ENCODE measurements around the gene SALL1. TPM values are rescaled to one million over a fixed set of nuclear protein-coding genes. Genes with fewer than 3 reads are reported as not detected.

Gene SALL1
- total RNA-seq, 1 donor from 2014 or later, result 17.4 TPM

DNA sequence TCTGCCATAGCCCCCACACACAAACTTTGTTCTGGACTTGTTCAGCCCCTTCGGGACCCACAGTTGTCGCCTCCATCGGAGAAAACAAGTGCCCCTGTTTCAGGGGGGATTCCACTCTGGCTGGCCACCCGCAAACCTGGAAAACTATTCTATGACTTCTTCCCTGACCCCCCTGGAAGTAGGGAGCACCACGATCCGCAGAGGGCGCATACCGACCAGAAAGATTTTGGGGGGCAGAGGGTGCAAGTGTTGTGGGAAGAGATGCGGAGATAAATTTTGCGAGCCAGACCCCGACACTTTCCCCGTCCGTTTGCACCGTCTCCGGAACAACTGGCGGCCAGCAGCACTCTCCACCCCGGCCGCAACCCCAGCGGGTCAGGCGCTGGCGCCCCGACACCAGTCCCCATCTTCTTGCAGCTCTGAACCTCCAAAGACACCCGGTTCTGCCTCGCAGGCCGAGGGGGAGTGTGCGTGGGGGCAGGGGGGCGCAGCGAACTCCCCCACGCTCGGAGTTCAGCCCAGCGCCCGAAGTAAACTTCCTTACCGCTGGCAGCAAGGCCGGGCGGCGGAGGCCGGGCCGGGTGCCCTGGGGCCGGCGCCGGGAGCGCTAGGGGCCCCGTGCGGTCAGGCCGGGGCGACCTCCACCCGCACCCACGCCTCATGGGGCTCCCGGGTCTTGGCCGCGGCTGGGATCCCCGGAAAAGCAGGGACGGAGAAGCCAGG, 744 bp downstream of the SALL1 start:
- H3K4me3 ChIP-seq (ENCODE audit: low read depth, low read length), result peak overlapping the region; percentile 94
- DNase-seq (ENCODE audit: low read depth), result no peak
- TF ChIP-seq, protein P1, sequence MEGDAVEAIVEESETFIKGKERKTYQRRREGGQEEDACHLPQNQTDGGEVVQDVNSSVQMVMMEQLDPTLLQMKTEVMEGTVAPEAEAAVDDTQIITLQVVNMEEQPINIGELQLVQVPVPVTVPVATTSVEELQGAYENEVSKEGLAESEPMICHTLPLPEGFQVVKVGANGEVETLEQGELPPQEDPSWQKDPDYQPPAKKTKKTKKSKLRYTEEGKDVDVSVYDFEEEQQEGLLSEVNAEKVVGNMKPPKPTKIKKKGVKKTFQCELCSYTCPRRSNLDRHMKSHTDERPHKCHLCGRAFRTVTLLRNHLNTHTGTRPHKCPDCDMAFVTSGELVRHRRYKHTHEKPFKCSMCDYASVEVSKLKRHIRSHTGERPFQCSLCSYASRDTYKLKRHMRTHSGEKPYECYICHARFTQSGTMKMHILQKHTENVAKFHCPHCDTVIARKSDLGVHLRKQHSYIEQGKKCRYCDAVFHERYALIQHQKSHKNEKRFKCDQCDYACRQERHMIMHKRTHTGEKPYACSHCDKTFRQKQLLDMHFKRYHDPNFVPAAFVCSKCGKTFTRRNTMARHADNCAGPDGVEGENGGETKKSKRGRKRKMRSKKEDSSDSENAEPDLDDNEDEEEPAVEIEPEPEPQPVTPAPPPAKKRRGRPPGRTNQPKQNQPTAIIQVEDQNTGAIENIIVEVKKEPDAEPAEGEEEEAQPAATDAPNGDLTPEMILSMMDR (conservative IDR thresholded peaks at IDR 0.05; ENCODE audit: low read depth, low read length), result no peak

DNA sequence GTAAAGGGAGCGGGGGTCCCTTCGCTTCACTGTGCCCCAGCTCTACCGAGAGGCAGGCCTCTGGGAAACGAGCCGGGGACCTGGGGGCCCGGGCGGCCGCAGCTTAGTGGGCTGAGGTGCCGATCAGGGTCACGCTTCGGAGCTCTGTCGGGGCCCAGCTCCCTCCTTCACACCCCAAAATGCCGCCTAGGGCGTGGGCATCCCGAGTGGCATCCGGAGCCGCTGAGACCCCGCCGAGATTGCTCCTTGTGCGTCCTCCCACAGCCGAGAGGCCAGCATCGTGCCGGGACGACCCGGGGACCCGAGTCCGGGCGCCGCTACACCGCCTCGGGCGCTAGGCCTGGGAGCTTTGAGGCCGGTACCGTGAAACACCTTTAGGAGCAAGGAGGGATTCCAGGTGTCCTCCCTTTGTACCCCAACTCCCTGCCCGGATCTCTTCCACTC, 1.3 kb downstream of the SALL1 start:
- peak overlapping the region; percentile 94 for H3K4me3 ChIP-seq (ENCODE audit: low read depth, low read length)
- TF ChIP-seq, protein P1 (conservative IDR thresholded peaks at IDR 0.05; ENCODE audit: low read depth, low read length), result no peak
- no peak for DNase-seq (ENCODE audit: low read depth)

DNA sequence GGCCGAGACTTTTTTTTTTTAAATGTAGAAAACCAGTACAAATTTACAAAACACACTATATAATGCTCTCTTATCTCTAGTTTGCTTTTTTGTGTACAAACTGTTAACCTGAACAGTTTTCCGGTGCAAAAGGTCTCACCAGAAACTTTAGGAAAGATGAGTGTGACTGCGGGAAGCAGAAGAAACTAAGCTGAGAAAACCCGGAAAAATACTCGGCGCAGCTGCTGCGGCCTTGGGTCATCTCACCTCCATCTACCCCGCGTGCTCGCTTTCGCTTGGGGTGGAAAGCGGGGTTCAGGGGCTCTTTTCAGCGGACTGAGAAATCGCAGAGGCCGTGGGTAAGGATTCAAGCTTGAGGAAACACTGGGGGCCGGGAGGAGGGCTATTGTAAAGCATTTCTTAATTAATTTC, 1.8 kb downstream of the SALL1 start:
- H3K4me3 ChIP-seq (ENCODE audit: low read depth, low read length), result peak overlapping the region; percentile 94
- TF ChIP-seq, protein P1 (conservative IDR thresholded peaks at IDR 0.05; ENCODE audit: low read depth, low read length), result no peak
- DNase-seq (ENCODE audit: low read depth), result no peak

DNA sequence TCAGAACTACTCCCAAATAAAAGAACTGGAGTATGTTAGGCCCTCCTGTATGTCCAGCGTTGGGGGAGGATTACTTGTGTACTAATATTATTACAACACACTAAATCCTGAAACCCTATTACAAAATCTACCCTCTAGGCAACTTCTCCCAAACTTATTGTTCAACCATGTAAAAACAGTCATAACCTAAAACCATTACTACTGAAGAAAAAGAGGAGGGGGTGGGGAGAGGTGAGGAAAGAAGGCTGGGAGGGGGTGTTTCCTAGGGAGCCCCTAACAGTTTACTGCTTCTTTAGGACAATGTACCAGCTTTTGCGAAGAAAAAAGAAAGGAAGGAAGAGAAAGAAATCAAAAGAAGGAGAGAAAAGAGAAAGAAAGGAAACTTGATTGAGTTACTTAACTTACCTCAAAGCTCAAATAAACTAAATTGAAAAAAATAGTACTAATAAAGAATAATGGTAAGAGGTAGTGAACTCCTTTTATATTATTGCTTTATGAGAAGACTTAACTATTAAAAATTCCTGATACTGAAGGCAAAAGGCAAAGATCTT, 2.3 kb downstream of the SALL1 start:
- DNase-seq (ENCODE audit: low read depth), result no peak
- TF ChIP-seq, protein P1 (conservative IDR thresholded peaks at IDR 0.05; ENCODE audit: low read depth, low read length), result no peak
- H3K4me3 ChIP-seq (ENCODE audit: low read depth, low read length), result peak overlapping the region; percentile 94

DNA sequence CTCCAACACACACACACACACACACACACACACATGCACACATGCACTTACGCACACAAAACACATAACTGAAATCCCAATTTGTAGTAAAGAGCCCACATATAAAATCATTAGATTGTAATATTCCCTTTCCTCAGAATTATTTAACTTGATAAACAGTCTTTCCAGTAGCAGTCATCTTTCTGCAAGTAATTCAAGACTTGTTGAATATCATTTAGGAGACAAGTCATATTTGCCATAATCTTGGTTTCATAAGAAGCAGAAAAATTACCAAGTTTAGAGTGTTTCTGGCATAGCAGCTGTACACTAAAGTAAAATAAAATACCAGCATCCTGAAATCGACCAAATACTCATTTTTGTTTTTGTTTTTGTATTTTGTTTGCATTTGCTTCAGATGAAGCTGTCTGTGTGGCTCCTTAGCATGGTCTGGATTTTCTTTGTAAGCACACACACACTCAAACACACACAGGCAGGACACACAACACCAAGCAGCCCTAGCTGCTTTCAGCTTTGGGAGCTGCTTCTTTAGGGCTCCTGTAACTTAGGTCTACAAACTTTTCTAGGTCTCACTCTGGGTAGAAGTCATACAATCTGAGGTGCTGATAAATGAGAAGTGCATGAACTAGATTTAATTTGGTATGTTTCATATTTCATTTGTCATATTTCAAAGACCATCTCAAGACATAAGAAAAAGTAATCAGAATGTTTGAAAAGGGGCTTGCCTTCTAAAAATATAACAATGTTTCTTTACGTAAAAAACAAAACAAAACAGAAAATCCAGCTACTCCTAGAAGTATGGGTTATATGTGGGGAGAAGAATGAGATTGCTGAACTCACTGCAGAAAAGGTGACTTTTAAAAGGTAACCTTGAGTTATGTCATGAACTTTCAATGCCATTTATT, 3.0 kb downstream of the SALL1 start:
- H3K4me3 ChIP-seq (ENCODE audit: low read depth, low read length), result peak overlapping the region; percentile 94
- TF ChIP-seq, protein P1 (conservative IDR thresholded peaks at IDR 0.05; ENCODE audit: low read depth, low read length), result no peak
- DNase-seq (ENCODE audit: low read depth), result no peak

DNA sequence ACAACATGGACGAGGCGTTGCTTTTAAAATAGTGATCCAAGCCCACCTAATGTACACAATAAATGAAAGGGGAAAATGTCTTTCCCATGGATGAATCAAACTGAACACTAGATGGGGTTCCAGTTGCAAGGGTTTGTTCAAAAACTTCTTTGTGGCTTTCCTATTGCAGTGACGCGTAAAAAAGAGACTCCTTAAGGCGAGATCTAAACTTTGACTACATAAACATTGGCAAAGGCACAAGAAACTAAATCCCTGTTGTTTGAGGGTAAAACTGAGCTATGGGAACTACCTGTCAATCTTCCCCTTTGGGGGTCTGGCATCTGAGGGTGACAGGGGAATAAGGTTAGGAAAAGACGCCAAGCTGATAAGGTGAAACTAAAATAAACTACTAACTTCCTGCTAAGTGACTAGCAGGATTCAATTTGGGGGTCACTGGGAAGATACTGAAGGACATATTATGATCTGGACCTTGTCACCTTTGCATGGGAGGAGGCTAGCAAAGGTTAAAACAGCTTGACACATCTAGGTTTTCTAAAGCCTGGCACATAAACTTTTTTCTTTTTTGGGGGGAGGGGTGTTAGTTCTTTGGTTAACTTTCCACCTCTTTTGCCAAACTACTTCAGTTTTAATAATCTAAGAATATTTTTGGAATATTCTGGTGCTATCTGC, 4.7 kb downstream of the SALL1 start:
- no peak for DNase-seq (ENCODE audit: low read depth)
- TF ChIP-seq, protein P1 (conservative IDR thresholded peaks at IDR 0.05; ENCODE audit: low read depth, low read length), result peak; percentile 60
- peak overlapping the region; percentile 94 for H3K4me3 ChIP-seq (ENCODE audit: low read depth, low read length)
